K562 (cell line): ENCODE results near the gene FMN2.

Experiments used
- CHD2 ChIP-seq: IDR thresholded peaks from 2 replicates; pipeline ENCODE4 v1.6.1; 2011; ENCODE audit warnings: low read depth, low read length
- DPF2 ChIP-seq: fragments of 450-650 bp; IDR thresholded peaks from 2 replicates; pipeline ENCODE4 v1.6.1; 2016
- FOXA3 ChIP-seq, 2 experiments: fragments of 450-650 bp in 1 of 2; sonication (generic) in 1 of 2; formaldehyde crosslinking; IDR thresholded peaks in 1 of 2; conservative IDR thresholded peaks in 1 of 2; 2 replicates each; pipeline versions ENCODE4 v1.4.0 to v1.8.0; 2020 to 2022; ENCODE audit warnings: mild to moderate bottlenecking in 2 of 2, missing genetic modification reagents in 1 of 2
- HDAC6 ChIP-seq: IDR thresholded peaks from 2 replicates; pipeline ENCODE4 v1.6.1; 2012; ENCODE audit warnings: low read depth, mild to moderate bottlenecking, control low read depth, inconsistent platforms, low read length, moderate library complexity
- POLR2AphosphoS5 ChIP-seq: IDR thresholded peaks from 2 replicates; pipeline ENCODE4 v1.6.1; 2011; ENCODE audit warnings: mild to moderate bottlenecking, low read depth, low read length, moderate library complexity; ENCODE audit not compliant: control insufficient read depth, insufficient read depth
- PRPF4 ChIP-seq: fragments of 200-400 bp; formaldehyde crosslinking; IDR thresholded peaks from one replicate; pipeline ENCODE4 v1.6.1; 2017; ENCODE audit warnings: low read length, low read depth, mild to moderate bottlenecking; ENCODE audit not compliant: insufficient read depth, poor library complexity, severe bottlenecking

DNA sequence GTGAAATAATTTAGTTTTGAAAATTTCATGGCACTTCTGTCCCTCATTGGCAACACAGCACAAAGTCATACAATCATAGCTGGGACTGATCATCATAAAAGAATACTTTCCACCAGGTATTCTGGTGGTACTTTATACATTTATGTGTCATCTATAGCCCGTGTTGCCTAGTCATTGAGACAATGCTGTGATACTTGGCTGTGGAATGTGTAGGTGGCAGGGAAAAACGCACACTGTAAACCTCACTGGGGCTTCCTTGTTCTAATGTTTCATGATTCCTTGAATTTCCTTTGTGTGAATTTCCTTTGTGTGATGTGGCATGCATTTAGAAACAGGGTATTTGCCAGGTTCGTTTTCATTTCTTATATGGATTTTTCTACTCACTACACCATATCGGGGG is 118.3 kb downstream of the FMN2 start:
- TF ChIP-seq POLR2AphosphoS5 = no peak
- TF ChIP-seq PRPF4 = no peak
- no peak for TF ChIP-seq DPF2
- TF ChIP-seq FOXA3 (CRISPR knock-in tag; conservative IDR thresholded peaks at IDR 0.05 in 1 of 2, IDR thresholded peaks at IDR 0.05 in 1 of 2) = no peak
- TF ChIP-seq HDAC6 = no peak
- TF ChIP-seq CHD2 = no peak
